Immature natural killer cell (primary cell): ENCODE results near the gene HSBP1L1. TPM values are rescaled to one million over a fixed set of nuclear protein-coding genes. Genes with fewer than 3 reads are reported as not detected.

Source experiments
- DNase-seq, 3 donors: peaks; one replicate each; pipeline ENCODE4 v3.0.0; 2022; ENCODE audit warnings: mixed read lengths in 1 of 3
- H3K27ac Mint-ChIP-seq, 6 donors: one replicate each; pipeline ENCODE4 v1.8.0; 2020; ENCODE audit warnings: mixed read lengths in 6 of 6, mild to moderate bottlenecking in 5 of 6, inconsistent platforms in 4 of 6, moderate library complexity in 3 of 6
- H3K27me3 Mint-ChIP-seq, 3 donors: one replicate each; pipeline ENCODE4 v1.8.0; 2020 to 2021; ENCODE audit warnings: low read depth in 3 of 3, mild to moderate bottlenecking in 3 of 3, mixed read lengths in 3 of 3, moderate library complexity in 3 of 3, inconsistent platforms in 1 of 3
- H3K36me3 Mint-ChIP-seq, 3 donors: one replicate each; pipeline ENCODE4 v1.8.0; 2020; ENCODE audit warnings: mixed read lengths in 3 of 3, inconsistent platforms in 2 of 3, mild to moderate bottlenecking in 2 of 3
- H3K4me1 Mint-ChIP-seq, 2 donors: one replicate each; pipeline ENCODE4 v1.8.0; 2020; ENCODE audit warnings: inconsistent platforms in 2 of 2, mild to moderate bottlenecking in 2 of 2, mixed read lengths in 2 of 2, moderate library complexity in 1 of 2
- H3K4me3 Mint-ChIP-seq, 5 donors: one replicate each; pipeline ENCODE4 v1.8.0; 2020; ENCODE audit warnings: mild to moderate bottlenecking in 5 of 5, mixed read lengths in 5 of 5, inconsistent platforms in 3 of 5, moderate library complexity in 3 of 5
- H3K9me3 Mint-ChIP-seq, 6 donors: one replicate each; pipeline ENCODE4 v1.8.0; 2020; ENCODE audit warnings: mild to moderate bottlenecking in 6 of 6, mixed read lengths in 6 of 6, inconsistent platforms in 4 of 6, moderate library complexity in 3 of 6
- polyA plus RNA-seq, 3 donors: library from polyadenylated mRNA; unstranded; fragments of 300-500 nt; fragmentation: Illumina TruSeq; gene quantifications; one replicate each; pipeline ENCODE4 v1.2.3, GENCODE V29; 2021

The HSBP1L1 gene
- 10 to 100 TPM in 1 of 3 donors, 1 to 10 TPM in 2; 4.2 to 11.8 (median 9.8) TPM for polyA plus RNA-seq

GRCh38 chr18:79964330-79965118 lies at the start of gene HSBP1L1:
TSS of gene HSBP1L1 (plus strand) at chr18:79964643. CDS start at chr18:79964736, 93 bp downstream.
- Mint-ChIP-seq H3K27ac (peak within 1 kb of the TSS; percentile 73 to 91 (median 80)), H3K27me3 (peaks cover 2 to 4% (median 4%) of the 10 kb centered on the region in 3 donors), H3K4me3 (peak within 1 kb of the TSS; percentile 81 to 86 (median 83)), H3K36me3 (no peaks in the 10 kb centered on the region), H3K9me3 (no peaks in the 10 kb centered on the region), H3K4me1 (peaks cover 19 to 41% of the 10 kb centered on the region in 2 donors)
- peak; percentile 55 to 60 (median 55) for DNase-seq

- Mint-ChIP-seq H3K4me1 (peaks cover 3 to 9% of the 10 kb centered on the region in 2 donors), H3K27ac (no peak overlapping the region), H3K4me3 (no peak overlapping the region), H3K9me3 (no peaks in the 10 kb centered on the region), H3K36me3 (peaks cover 3 to 21% (median 17%) of the 10 kb centered on the region in 3 donors), H3K27me3 (peaks cover 2 to 3% (median 3%) of the 10 kb centered on the region in 3 donors)
- DNase-seq: no peak
Measured at GRCh38 chr18:79915161-79916127, 49.0 kb upstream of the HSBP1L1 start.

GRCh38 chr18:79916128-79916494 lies 48.3 kb upstream of the HSBP1L1 start:
- Mint-ChIP-seq H3K36me3 (peaks cover 3 to 21% (median 17%) of the 10 kb centered on the region in 3 donors), H3K27me3 (peaks cover 2 to 3% (median 3%) of the 10 kb centered on the region in 3 donors), H3K27ac (no peak overlapping the region), H3K4me1 (peaks cover 0 to 5% of the 10 kb centered on the region in 2 donors), H3K4me3 (no peak overlapping the region), H3K9me3 (no peaks in the 10 kb centered on the region)
- DNase-seq: no peak

DNA sequence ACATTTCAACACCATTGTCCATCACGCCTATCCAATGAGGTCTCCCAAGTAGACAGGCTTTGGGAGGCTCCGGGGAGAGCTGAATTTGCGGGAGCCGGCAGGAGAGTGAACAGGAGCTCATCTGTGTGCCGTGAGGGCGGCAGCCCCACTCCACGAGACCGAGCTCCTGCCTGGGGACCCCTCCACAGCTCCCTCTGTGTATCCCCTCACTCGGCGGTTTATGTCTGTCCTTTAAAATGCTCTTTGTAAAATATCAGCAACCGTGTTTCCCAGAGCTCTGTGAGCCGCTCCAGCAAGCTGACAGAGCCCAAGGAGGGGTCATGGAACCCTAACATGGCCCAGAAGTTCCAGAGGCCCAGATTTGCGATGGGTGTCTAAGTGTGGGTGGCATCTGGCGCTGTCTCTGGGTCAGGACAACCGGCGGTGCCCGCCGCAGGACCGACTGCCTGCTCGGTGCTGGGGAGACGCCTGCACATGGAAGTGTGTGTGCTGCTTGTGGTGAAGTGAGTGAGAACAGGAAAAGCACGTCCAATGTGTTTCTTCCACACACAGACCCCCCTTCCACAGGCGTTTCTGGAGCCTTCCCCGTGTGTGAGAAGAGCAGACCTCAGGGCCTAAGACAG lies 47.8 kb upstream of the HSBP1L1 start:
- Mint-ChIP-seq H3K27ac (no peak overlapping the region), H3K4me3 (no peak overlapping the region), H3K27me3 (peaks cover 2 to 3% (median 3%) of the 10 kb centered on the region in 3 donors), H3K36me3 (peaks cover 3 to 21% (median 18%) of the 10 kb centered on the region in 3 donors), H3K9me3 (no peaks in the 10 kb centered on the region), H3K4me1 (peaks cover 0 to 5% of the 10 kb centered on the region in 2 donors)
- no peak for DNase-seq

DNA sequence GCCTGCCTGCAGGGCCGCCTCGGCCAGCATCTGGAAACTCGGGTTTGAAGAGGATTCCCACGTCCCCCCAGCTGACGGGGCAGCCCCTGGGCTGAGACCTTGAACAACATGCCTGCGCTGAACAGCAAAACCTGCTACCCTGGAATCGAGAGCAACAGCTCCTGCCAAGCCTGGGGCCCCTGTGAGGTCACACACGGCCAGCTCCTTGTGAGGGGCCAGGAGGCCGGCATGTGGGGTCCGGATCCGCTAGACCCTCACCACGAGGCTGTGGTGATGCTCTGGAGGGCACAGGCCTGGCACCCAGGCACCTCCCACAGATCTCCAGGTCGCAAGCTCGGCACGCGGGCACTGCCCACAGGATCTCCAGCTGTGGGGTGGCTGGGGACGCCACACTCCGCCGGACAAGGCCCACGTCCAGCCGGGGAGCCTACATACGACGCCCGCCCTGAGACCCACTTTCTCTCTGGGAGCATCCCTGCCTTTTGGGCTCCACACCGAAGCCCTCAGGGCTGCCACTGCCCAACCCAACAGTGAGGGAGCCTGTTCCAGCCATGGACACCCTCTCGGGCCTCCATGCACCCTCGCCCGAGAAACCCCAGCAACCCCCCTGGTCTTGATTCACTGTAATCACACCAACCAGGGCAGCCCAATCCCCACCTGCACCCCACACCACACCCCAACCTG lies 47.1 kb upstream of the HSBP1L1 start:
- H3K27ac Mint-ChIP-seq: no peak overlapping the region
- H3K9me3 Mint-ChIP-seq: no peaks in the 10 kb centered on the region
- no peak overlapping the region for H3K4me3 Mint-ChIP-seq
- peaks cover 3% of the 10 kb centered on the region in 3 donors for H3K27me3 Mint-ChIP-seq
- peaks cover 0 to 5% of the 10 kb centered on the region in 2 donors for H3K4me1 Mint-ChIP-seq
- peaks cover 3 to 21% (median 18%) of the 10 kb centered on the region in 3 donors for H3K36me3 Mint-ChIP-seq
- no peak for DNase-seq

DNA sequence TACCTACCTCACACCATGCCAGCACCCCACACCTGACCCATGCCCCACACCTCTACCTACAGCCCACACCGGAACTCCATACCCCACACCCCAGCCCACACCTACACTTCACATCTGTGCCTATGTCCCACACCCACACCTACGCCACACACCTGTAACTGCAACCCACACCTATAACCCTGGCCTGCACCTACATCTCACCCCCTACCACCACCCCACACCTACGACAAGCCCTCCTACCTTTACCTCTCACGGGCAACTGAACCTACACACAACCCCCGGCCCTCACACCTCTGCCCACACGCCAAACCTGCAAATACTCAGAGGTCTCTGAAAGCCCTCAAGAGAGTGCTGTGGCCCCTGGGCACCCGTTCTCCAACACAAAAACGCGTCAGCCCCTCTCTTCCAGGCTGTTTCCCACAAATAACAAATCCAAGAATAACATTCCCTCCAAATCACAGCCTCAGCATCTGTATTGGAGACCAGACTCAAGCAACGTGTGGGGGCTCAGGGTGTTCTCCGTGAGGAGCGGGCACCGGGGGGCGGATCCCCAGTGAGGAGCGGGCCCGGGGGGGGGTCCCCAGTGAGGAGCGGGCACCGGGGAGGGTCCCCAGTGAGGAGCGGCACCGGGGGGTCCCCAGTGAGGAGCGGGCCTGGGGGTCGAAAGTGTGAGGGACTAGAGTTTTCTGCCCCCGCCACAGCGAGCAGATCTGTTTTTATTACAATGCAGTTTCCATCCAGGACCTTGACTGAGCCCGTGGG lies 46.4 kb upstream of the HSBP1L1 start:
- Mint-ChIP-seq H3K27me3 (peaks cover 3% of the 10 kb centered on the region in 3 donors), H3K27ac (no peak overlapping the region), H3K4me3 (no peak overlapping the region), H3K9me3 (no peaks in the 10 kb centered on the region), H3K4me1 (peaks cover 0 to 5% of the 10 kb centered on the region in 2 donors), H3K36me3 (peaks cover 3 to 20% (median 17%) of the 10 kb centered on the region in 3 donors)
- no peak for DNase-seq

- peaks cover 0 to 17% (median 13%) of the 10 kb centered on the region in 3 donors for H3K36me3 Mint-ChIP-seq
- H3K4me3 Mint-ChIP-seq: no peak overlapping the region
- H3K27ac Mint-ChIP-seq: no peak overlapping the region
- no peak for DNase-seq
- H3K4me1 Mint-ChIP-seq: peaks cover 0 to under 1% of the 10 kb centered on the region in 2 donors
- H3K9me3 Mint-ChIP-seq: peaks cover 0 to 2% (median 0%) of the 10 kb centered on the region in 6 donors
- peaks cover 3% of the 10 kb centered on the region in 3 donors for H3K27me3 Mint-ChIP-seq
Measured at GRCh38 chr18:79918615-79919011, 45.8 kb upstream of the HSBP1L1 start.

- peaks cover 0 to 15% (median 14%) of the 10 kb centered on the region in 3 donors for H3K36me3 Mint-ChIP-seq
- no peak overlapping the region for H3K4me3 Mint-ChIP-seq
- peaks cover 3% of the 10 kb centered on the region in 3 donors for H3K27me3 Mint-ChIP-seq
- DNase-seq: no peak
- no peaks in the 10 kb centered on the region for H3K4me1 Mint-ChIP-seq
- peaks cover 0 to 2% (median 0%) of the 10 kb centered on the region in 6 donors for H3K9me3 Mint-ChIP-seq
- H3K27ac Mint-ChIP-seq: no peak overlapping the region
Measured at GRCh38 chr18:79919089-79919488, 45.4 kb upstream of the HSBP1L1 start.

DNA sequence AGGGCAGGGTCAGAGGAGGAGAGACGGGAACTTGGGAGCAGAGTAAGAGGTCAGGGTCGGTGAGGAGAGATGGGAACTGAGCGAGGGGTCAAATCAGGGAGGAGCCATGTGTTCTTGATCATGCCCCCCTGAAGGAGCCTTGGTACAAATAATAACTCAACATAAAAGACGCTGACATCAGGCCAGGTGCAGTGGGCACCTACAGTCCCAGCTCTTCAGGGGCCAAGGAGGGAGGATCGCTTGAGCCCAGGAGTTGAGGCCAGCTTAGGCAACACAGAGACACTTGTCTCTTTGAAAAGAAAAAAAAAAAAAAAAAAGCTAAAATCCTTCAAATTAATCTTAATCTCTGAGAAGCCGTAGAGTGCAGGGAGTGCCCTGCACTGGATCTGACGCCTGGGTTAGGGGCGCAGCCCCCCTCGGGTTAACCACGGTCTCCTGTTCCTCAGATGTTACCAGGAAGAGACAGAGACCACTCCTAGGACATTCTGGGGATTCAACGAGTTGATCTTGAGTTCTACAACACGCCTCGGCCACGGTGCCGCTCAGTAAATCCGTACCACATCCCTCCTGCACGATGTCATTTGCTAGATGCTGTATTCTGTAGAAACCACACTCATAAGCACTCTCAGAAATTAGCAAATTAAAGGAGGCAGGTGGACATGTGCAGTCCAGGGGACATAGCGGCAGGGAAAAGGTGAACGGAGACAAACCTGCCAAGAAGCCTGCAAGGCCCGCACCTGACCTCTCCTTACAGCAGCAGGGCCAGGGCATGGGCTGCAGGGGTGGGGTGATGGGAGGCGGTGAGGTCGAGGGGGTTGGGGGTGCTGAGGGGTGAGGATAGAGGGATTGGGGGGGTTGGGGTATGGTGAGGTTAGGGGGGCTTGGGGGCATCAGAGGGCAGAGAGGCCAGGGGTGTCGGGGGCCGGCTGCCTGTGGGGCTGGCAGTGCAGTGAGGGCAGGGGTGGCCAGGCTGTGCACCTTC lies 42.2 kb upstream of the HSBP1L1 start:
- H3K27ac Mint-ChIP-seq: no peak overlapping the region
- no peaks in the 10 kb centered on the region for H3K4me1 Mint-ChIP-seq
- peaks cover 0 to 4% (median 3%) of the 10 kb centered on the region in 3 donors for H3K27me3 Mint-ChIP-seq

DNA sequence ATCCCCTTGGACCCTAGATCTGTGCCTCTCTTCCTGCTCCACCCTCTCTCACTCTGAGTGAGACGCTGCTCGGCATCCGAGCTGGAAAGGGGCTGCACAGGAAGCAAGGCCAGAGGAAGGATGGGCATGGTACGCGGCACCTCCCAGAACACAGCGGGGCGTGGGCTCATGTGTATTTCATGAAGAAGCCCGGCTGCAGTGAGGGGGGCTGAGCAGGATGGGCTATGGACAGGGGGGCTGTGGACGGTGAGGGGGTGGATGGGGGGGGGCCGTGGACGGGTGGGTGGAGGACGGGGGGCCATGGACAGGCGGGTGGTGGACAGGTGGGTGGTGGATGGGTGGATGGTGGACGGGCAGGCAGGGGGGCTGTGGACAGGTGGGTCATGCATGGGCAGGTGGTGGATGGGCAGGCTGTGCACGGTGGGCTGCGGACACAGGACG lies 41.5 kb upstream of the HSBP1L1 start:
- Mint-ChIP-seq H3K9me3 (peaks cover 0 to 2% (median 0%) of the 10 kb centered on the region in 6 donors), H3K4me1 (no peaks in the 10 kb centered on the region), H3K36me3 (peaks cover 0 to 17% (median 15%) of the 10 kb centered on the region in 3 donors), H3K4me3 (no peak overlapping the region), H3K27ac (no peak overlapping the region), H3K27me3 (peaks cover 0 to 4% (median 3%) of the 10 kb centered on the region in 3 donors)
- DNase-seq: no peak

More for the DNA sequence above, 42.2 kb upstream of the HSBP1L1 start:
- no peak for DNase-seq
- Mint-ChIP-seq H3K9me3 (peaks cover 0 to 2% (median 0%) of the 10 kb centered on the region in 6 donors), H3K36me3 (peaks cover 0 to 17% (median 15%) of the 10 kb centered on the region in 3 donors), H3K4me3 (no peak overlapping the region)

DNA sequence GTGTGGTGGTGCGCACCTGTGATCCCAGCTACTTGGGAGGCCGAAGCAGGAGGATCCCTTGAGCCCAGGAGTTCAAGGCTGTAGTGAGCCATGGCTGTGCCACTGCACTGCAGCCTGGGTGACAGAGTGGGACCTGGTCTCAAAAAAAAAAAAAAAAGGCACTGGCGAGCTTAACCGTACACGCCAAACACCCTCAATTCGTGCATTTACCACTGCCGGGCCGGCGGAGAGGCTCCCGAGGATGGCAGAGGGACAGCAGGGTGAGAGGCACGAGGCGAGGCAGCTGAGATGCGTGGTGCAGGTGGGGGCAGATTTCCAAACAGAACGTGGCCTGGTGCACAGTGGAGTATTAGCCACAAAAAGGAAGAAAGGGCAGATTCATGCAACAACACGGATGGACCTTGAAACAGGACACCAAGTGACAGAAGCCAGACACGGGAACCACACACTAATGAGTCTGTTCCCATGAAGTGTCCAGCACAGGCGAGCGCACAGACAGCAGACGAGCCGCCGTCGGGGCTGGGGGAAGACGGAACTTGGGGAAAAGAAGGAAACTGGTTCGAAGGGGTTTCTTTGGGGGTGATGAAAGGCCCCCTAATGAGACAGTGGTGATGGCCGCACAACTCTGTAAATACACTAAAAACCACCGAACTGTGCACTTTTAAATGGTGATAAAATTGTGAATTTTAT lies 40.4 kb upstream of the HSBP1L1 start:
- Mint-ChIP-seq H3K27me3 (peaks cover 0 to 4% (median 0%) of the 10 kb centered on the region in 3 donors), H3K4me3 (no peak overlapping the region), H3K4me1 (peaks cover 0 to 9% of the 10 kb centered on the region in 2 donors), H3K27ac (no peak overlapping the region), H3K36me3 (peaks cover 3 to 25% (median 23%) of the 10 kb centered on the region in 3 donors), H3K9me3 (peaks cover 4 to 6% (median 5%) of the 10 kb centered on the region in 6 donors)
- DNase-seq: no peak
